ENCODE measurements around the gene SP8.

Gene SP8

GRCh38 chr7:20748853-20749252 lies 37.8 kb downstream of the SP8 start:
- DNase-seq, result no peak

- no peak for DNase-seq
These were observed 39.7 kb downstream of the SP8 start for GRCh38 chr7:20747001-20747400.

GRCh38 chr7:20745702-20746101 lies 41.0 kb downstream of the SP8 start:
- DNase-seq, result no peak

GRCh38 chr7:20744954-20745446 lies 41.7 kb downstream of the SP8 start:
- DNase-seq, result no peak

GRCh38 chr7:20742913-20743312 lies 43.8 kb downstream of the SP8 start:
- no peak for DNase-seq

GRCh38 chr7:20741801-20742200 lies 44.9 kb downstream of the SP8 start:
- DNase-seq, result no peak

GRCh38 chr7:20738518-20739481 lies 47.9 kb downstream of the SP8 start:
- no peak for DNase-seq

- DNase-seq, result no peak
These were observed 48.7 kb downstream of the SP8 start for GRCh38 chr7:20737840-20738448.

GRCh38 chr7:20735346-20736065 lies 51.2 kb downstream of the SP8 start:
- no peak for DNase-seq
